Adrenal gland (tissue), 5 donors: ENCODE measurements around the gene ZNF622.

Source experiments
- CTCF ChIP-seq, 6 experiments: fragments of 450-650 bp in 4 of 6; fragments of 200-600 bp in 2 of 6; sonication (generic) in 1 of 6; IDR thresholded peaks; 1 replicate in 5 of 6; 2 replicates in 1 of 6; pipeline versions ENCODE4 v1.5.1 to v1.8.0; 2016 to 2021; ENCODE audit warnings: antibody characterized with exemption in 6 of 6, mild to moderate bottlenecking in 2 of 6, moderate library complexity in 1 of 6
- POLR2A ChIP-seq, 2 donors: fragments of 450-650 bp; IDR thresholded peaks; one replicate each; pipeline ENCODE4 v1.6.1; 2017; ENCODE audit warnings: antibody characterized with exemption in 2 of 2, mild to moderate bottlenecking in 2 of 2, moderate library complexity in 1 of 2
- donor health status: DM: no; HTN: no; CAD: no.

- TF ChIP-seq CTCF (IDR thresholded peaks at IDR 0.05): no peak
- no peak for TF ChIP-seq POLR2A (IDR thresholded peaks at IDR 0.05)
These were observed 42.1 kb upstream of the ZNF622 start for GRCh38 chr5:16507716-16508115.
